HEK293 (cell line): ENCODE data around the gene ISY1.

Experiments
- BCL11A ChIP-seq: fragments of 450-650 bp; formaldehyde crosslinking; IDR thresholded peaks from 2 replicates; pipeline ENCODE4 v1.5.1; 2016; ENCODE audit warnings: low read depth, missing biosample characterization, missing genetic modification characterization
- BCL11B ChIP-seq: fragments of 450-650 bp; formaldehyde crosslinking; IDR thresholded peaks from 2 replicates; pipeline ENCODE4 v1.5.1; 2016; ENCODE audit warnings: low read depth, missing biosample characterization, missing genetic modification characterization
- ELK4 ChIP-seq: IDR thresholded peaks from 2 replicates; pipeline ENCODE4 v1.6.1; 2011; ENCODE audit warnings: mild to moderate bottlenecking, low read depth, low read length, borderline replicate concordance
- GLI2 ChIP-seq: fragments of 450-650 bp; formaldehyde crosslinking; IDR thresholded peaks from 2 replicates; pipeline ENCODE4; 2017; ENCODE audit warnings: missing biosample characterization, missing genetic modification characterization, low read depth, borderline replicate concordance
- MYNN ChIP-seq: fragments of 450-650 bp; formaldehyde crosslinking; IDR thresholded peaks from 2 replicates; pipeline ENCODE4 v1.5.1; 2016; ENCODE audit warnings: missing biosample characterization, missing genetic modification characterization, borderline replicate concordance
- OSR2 ChIP-seq: fragments of 450-650 bp; formaldehyde crosslinking; IDR thresholded peaks from 2 replicates; pipeline ENCODE4 v1.5.1; 2016; ENCODE audit warnings: missing biosample characterization, missing genetic modification characterization
- PRDM6 ChIP-seq: fragments of 450-650 bp; formaldehyde crosslinking; IDR thresholded peaks from 2 replicates; pipeline ENCODE4 v1.5.1; 2017; ENCODE audit warnings: missing biosample characterization, missing genetic modification characterization
- ZBTB20 ChIP-seq: fragments of 450-650 bp; formaldehyde crosslinking; IDR thresholded peaks from 2 replicates; pipeline ENCODE4 v1.5.1; 2016; ENCODE audit warnings: missing biosample characterization, missing genetic modification characterization
- ZFP69B ChIP-seq: fragments of 450-650 bp; formaldehyde crosslinking; IDR thresholded peaks from 2 replicates; pipeline ENCODE4 v1.5.1; 2016; ENCODE audit warnings: missing biosample characterization, missing genetic modification characterization
- ZNF140 ChIP-seq: fragments of 450-650 bp; formaldehyde crosslinking; IDR thresholded peaks from 2 replicates; pipeline ENCODE4 v1.5.1; 2016; ENCODE audit warnings: missing biosample characterization, missing genetic modification characterization
- ZNF18 ChIP-seq: fragments of 450-650 bp; formaldehyde crosslinking; IDR thresholded peaks from 2 replicates; pipeline ENCODE4 v1.5.1; 2016; ENCODE audit warnings: missing biosample characterization, missing genetic modification characterization
- ZNF2 ChIP-seq: fragments of 450-650 bp; formaldehyde crosslinking; IDR thresholded peaks from 2 replicates; pipeline ENCODE4 v1.5.1; 2016; ENCODE audit warnings: missing biosample characterization, missing genetic modification characterization
- ZNF292 ChIP-seq: fragments of 450-650 bp; formaldehyde crosslinking; IDR thresholded peaks from 2 replicates; pipeline ENCODE4 v1.5.1; 2016; ENCODE audit warnings: low read depth, missing biosample characterization, missing genetic modification characterization, borderline replicate concordance
- ZNF404 ChIP-seq: fragments of 450-650 bp; formaldehyde crosslinking; IDR thresholded peaks from 2 replicates; pipeline ENCODE4 v1.5.1; 2017; ENCODE audit warnings: missing biosample characterization, missing genetic modification characterization
- ZNF449 ChIP-seq: fragments of 450-650 bp; formaldehyde crosslinking; IDR thresholded peaks from 2 replicates; pipeline ENCODE4 v1.5.1; 2017; ENCODE audit warnings: missing biosample characterization, mild to moderate bottlenecking, missing genetic modification characterization, moderate library complexity
- ZNF521 ChIP-seq: fragments of 450-650 bp; formaldehyde crosslinking; IDR thresholded peaks from 2 replicates; pipeline ENCODE4 v1.5.1; 2017; ENCODE audit warnings: missing biosample characterization, mild to moderate bottlenecking, missing genetic modification characterization
- ZNF544 ChIP-seq: fragments of 450-650 bp; formaldehyde crosslinking; IDR thresholded peaks from 2 replicates; pipeline ENCODE4 v1.5.0; 2017; ENCODE audit warnings: missing biosample characterization, missing genetic modification characterization
- ZNF555 ChIP-seq: fragments of 450-650 bp; formaldehyde crosslinking; conservative IDR thresholded peaks from 2 replicates; pipeline ENCODE4 v1.5.1; 2017; ENCODE audit warnings: missing biosample characterization, mild to moderate bottlenecking, missing genetic modification characterization, inconsistent platforms
- ZNF600 ChIP-seq: fragments of 450-650 bp; formaldehyde crosslinking; IDR thresholded peaks from 2 replicates; pipeline ENCODE4 v1.5.1; 2016; ENCODE audit warnings: missing biosample characterization, missing genetic modification characterization
- ZNF621 ChIP-seq: fragments of 450-650 bp; formaldehyde crosslinking; IDR thresholded peaks from 2 replicates; pipeline ENCODE4 v1.5.1; 2017; ENCODE audit warnings: missing biosample characterization, missing genetic modification characterization
- ZNF76 ChIP-seq: fragments of 450-650 bp; formaldehyde crosslinking; IDR thresholded peaks from 2 replicates; pipeline ENCODE4; 2016; ENCODE audit warnings: low read depth, missing biosample characterization, missing genetic modification characterization, borderline replicate concordance
- ZNF777 ChIP-seq: fragments of 450-650 bp; formaldehyde crosslinking; IDR thresholded peaks from 2 replicates; pipeline ENCODE4 v1.5.1; 2017; ENCODE audit warnings: missing biosample characterization, missing genetic modification characterization, borderline replicate concordance
- ZXDB ChIP-seq: fragments of 450-650 bp; formaldehyde crosslinking; IDR thresholded peaks from 2 replicates; pipeline ENCODE4 v1.5.1; 2016; ENCODE audit warnings: missing biosample characterization, missing genetic modification characterization
- TF ChIP-seq, protein P1 (sequence below): fragments of 450-650 bp; formaldehyde crosslinking; IDR thresholded peaks from 2 replicates; pipeline ENCODE4 v1.5.1; 2016; ENCODE audit warnings: missing biosample characterization, missing genetic modification characterization
- TF ChIP-seq, protein P2 (sequence below): fragments of 450-650 bp; IDR thresholded peaks from 2 replicates; pipeline ENCODE4 v1.5.1; 2018; ENCODE audit warnings: missing biosample characterization, missing genetic modification characterization
- TF ChIP-seq, protein P3 (sequence below): fragments of 450-650 bp; formaldehyde crosslinking; IDR thresholded peaks from 2 replicates; pipeline ENCODE4 v1.5.1; 2017; ENCODE audit warnings: missing biosample characterization, missing genetic modification characterization
- TF ChIP-seq, protein P4 (sequence below): fragments of 450-650 bp; formaldehyde crosslinking; IDR thresholded peaks from 2 replicates; pipeline ENCODE4 v1.5.1; 2017; ENCODE audit warnings: missing biosample characterization, missing genetic modification characterization

ISY1 gene

DNA sequence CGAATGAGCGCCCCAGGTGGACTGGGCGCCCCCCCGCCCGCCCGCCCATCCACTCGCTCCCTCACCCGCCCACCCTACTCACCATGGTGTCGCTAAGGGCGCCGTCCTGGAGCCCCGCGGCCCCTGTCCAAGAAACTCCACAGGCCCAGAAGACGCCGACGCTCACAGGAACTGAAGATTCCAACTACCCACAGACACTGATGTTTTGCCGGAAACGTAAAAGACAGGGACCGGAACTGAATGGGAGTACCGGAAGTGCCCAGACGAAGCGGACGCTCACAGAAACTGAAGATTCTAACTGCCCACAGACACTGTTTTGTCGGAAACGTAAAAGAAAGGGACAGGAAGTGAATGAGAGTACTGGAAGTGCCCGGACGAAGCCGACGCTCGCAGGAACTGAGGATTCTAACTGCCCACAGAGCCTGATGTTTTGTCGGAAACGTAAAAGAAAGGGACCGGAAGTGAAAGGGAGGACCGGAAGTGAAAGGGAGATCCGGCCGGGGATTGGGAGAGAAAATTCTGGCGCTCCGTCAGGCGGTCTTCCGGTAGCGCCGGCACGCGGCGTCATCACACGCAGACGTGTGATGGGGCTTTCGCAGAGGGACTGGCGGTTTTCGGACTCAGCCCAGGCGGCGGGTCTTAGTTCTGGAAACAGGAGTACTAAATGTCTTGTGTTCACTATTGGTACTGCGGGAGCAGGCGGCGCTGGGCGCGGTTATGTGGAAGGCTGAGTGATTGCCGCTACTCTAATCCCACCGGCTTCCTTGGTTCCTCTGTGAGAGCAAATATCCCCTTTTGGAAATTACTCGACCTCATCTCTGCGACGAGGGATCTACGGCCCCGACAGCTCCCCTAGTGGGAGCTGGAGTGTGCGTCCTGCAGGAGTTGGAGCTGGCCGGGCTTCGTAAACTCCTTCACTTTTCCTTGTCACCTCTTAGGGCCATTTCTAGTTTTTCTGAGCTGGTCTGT, at the start of gene ISY1 (continued):
- TF ChIP-seq PRDM6 (tag by site-specific recombination) (no peak), MYNN (tag by site-specific recombination) (no peak), ZNF621 (tag by site-specific recombination) (no peak), GLI2 (tag by site-specific recombination) (no peak), BCL11B (no peak), ZNF449 (tag by site-specific recombination) (peak; percentile 26; the same call in 1 of the 2 replicates), ZNF140 (tag by site-specific recombination) (no peak), ZNF555 (tag by site-specific recombination) (no peak), ZNF544 (no peak), ZFP69B (tag by site-specific recombination) (peak; percentile 46; the same call in 1 of the 2 replicates), ZNF2 (tag by site-specific recombination) (peak; percentile 94), ELK4 (peak; percentile 92), ZNF600 (tag by site-specific recombination) (peak; percentile 57; the same call in 1 of the 2 replicates), ZNF777 (tag by site-specific recombination) (peak; percentile 80), ZBTB20 (tag by site-specific recombination) (peak; percentile 30; the same call in 1 of the 2 replicates), ZNF521 (tag by site-specific recombination) (no peak), ZNF404 (no peak), ZNF18 (no peak), OSR2 (tag by site-specific recombination) (no peak), ZNF292 (tag by site-specific recombination) (no peak), BCL11A (tag by site-specific recombination) (no peak), ZNF76 (tag by site-specific recombination) (peak; percentile 80; the same call in 1 of the 2 replicates), ZXDB (tag by site-specific recombination) (peak; percentile 94)
- TF ChIP-seq, protein P1, sequence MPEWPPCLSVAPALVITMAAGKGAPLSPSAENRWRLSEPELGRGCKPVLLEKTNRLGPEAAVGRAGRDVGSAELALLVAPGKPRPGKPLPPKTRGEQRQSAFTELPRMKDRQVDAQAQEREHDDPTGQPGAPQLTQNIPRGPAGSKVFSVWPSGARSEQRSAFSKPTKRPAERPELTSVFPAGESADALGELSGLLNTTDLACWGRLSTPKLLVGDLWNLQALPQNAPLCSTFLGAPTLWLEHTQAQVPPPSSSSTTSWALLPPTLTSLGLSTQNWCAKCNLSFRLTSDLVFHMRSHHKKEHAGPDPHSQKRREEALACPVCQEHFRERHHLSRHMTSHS (tag by site-specific recombination): no peak
- TF ChIP-seq, protein P2, sequence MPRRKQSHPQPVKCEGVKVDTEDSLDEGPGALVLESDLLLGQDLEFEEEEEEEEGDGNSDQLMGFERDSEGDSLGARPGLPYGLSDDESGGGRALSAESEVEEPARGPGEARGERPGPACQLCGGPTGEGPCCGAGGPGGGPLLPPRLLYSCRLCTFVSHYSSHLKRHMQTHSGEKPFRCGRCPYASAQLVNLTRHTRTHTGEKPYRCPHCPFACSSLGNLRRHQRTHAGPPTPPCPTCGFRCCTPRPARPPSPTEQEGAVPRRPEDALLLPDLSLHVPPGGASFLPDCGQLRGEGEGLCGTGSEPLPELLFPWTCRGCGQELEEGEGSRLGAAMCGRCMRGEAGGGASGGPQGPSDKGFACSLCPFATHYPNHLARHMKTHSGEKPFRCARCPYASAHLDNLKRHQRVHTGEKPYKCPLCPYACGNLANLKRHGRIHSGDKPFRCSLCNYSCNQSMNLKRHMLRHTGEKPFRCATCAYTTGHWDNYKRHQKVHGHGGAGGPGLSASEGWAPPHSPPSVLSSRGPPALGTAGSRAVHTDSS (tag by site-specific recombination): no peak; the same call in 1 of the 2 replicates
- TF ChIP-seq, protein P3, sequence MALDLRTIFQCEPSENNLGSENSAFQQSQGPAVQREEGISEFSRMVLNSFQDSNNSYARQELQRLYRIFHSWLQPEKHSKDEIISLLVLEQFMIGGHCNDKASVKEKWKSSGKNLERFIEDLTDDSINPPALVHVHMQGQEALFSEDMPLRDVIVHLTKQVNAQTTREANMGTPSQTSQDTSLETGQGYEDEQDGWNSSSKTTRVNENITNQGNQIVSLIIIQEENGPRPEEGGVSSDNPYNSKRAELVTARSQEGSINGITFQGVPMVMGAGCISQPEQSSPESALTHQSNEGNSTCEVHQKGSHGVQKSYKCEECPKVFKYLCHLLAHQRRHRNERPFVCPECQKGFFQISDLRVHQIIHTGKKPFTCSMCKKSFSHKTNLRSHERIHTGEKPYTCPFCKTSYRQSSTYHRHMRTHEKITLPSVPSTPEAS (tag by site-specific recombination): no peak
- TF ChIP-seq, protein P4, sequence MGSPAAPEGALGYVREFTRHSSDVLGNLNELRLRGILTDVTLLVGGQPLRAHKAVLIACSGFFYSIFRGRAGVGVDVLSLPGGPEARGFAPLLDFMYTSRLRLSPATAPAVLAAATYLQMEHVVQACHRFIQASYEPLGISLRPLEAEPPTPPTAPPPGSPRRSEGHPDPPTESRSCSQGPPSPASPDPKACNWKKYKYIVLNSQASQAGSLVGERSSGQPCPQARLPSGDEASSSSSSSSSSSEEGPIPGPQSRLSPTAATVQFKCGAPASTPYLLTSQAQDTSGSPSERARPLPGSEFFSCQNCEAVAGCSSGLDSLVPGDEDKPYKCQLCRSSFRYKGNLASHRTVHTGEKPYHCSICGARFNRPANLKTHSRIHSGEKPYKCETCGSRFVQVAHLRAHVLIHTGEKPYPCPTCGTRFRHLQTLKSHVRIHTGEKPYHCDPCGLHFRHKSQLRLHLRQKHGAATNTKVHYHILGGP (tag by site-specific recombination): no peak
